ENCODE measurements around the gene TRABD2B. TPM values are rescaled to one million over a fixed set of nuclear protein-coding genes. Genes with fewer than 3 reads are reported as not detected.

TRABD2B gene
- total RNA-seq, 2 donors from 2014 or later = 1.1 to 2.1 TPM

DNA sequence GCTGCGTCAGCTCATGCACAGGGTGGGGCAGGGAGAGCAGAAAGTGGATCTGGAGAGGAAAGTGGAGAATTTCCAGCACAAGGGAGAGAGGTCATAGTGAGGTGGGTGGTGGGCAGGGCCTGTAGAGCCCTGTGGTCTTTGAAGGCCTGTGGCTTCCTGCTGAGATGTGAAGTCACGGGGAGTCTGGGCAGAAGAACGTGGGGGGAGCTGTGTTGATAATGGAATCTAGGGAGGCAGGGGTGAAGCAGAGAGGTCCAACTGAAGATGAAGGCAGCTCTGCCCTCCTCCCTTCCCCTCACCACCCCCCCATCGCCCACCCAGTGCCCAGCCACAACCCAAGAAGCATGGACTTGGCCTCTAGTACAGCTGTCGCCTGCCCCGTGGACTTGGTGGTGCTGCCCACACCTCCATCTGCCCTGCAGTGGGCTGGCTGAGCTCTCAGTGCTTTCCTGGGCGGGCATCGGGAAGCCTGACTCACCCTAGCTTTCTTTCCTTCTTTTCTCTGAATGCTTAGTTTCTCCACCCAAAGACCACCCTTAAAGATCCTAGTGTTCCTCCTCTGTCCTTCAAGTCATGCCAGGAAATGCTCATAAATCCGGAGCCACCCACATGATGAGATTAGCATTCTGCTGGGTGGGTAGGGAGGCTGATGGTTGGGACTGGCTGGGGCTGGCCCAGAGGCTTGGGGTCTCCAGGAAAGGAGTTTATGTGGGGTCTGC lies 186.1 kb downstream of the TRABD2B start:
- Histone ChIP-seq H3K27me3 (replicated peaks; ENCODE audit: insufficient read depth) (no peaks in the 10 kb centered on the region), H3K27ac (no peak overlapping the region), H3K4me1 (replicated peaks) (no peaks in the 10 kb centered on the region), H3K9me3 (no peaks in the 10 kb centered on the region), H3K4me3 (no peak overlapping the region), H3K36me3 (no peaks in the 10 kb centered on the region)
- intact Hi-C loops (cut with DNase I) = no loop called here
- WGBS = 71% methylated on average over 9 of the region's 9 CpGs
- TF ChIP-seq POLR2AphosphoS5 (IDR thresholded peaks at IDR 0.05) = no peak
- no peak for DNase-seq (ENCODE audit: low spot score)

DNA sequence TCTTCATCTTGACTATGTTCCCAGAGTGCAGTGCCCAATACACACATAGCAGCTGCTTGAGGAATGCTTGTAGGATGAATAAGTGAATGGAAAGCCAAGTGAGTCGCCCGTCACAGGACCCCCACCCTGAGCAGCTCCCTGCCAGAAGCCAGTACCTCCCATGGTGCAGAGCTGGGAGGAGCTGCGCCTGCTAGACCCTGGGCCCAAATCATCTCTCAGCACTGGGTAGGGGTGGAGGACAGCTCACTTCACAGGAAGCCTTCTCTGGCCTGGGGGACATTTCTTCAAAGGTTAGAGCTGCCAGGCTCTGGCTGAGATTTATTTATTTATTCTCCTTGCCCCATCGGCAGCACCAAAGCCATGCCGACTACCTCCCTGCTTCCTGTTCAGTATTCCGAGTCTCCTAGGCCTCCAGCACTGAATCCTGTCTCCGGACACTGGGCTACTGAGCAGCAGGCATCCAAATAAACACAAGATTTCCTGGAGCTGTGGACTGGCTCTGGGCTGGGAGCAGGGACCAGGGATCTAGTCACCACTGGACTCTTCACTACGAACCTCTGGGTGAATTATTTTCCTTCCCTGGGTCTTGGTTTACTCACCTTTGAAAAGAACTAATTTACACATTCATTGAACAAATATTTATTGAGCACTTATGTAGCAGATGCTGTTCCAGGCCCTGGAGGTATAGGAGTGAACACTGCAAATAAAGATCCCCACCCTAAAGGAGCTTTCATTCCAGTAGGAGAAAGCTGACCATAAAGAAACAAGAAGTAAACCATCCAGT lies 187.7 kb downstream of the TRABD2B start:
- no peak overlapping the region for H3K27ac ChIP-seq
- no peak overlapping the region for H3K4me3 ChIP-seq
- DNase-seq (ENCODE audit: low spot score) = no peak
- intact Hi-C loops (cut with DNase I) = no loop called here
- H3K36me3 ChIP-seq = no peaks in the 10 kb centered on the region
- no peak for TF ChIP-seq POLR2AphosphoS5 (IDR thresholded peaks at IDR 0.05)
- no peak for TF ChIP-seq POLR2A (IDR thresholded peaks at IDR 0.05)
- TF ChIP-seq, protein P1, sequence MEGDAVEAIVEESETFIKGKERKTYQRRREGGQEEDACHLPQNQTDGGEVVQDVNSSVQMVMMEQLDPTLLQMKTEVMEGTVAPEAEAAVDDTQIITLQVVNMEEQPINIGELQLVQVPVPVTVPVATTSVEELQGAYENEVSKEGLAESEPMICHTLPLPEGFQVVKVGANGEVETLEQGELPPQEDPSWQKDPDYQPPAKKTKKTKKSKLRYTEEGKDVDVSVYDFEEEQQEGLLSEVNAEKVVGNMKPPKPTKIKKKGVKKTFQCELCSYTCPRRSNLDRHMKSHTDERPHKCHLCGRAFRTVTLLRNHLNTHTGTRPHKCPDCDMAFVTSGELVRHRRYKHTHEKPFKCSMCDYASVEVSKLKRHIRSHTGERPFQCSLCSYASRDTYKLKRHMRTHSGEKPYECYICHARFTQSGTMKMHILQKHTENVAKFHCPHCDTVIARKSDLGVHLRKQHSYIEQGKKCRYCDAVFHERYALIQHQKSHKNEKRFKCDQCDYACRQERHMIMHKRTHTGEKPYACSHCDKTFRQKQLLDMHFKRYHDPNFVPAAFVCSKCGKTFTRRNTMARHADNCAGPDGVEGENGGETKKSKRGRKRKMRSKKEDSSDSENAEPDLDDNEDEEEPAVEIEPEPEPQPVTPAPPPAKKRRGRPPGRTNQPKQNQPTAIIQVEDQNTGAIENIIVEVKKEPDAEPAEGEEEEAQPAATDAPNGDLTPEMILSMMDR (IDR thresholded peaks at IDR 0.05) = no peak
- H3K9me3 ChIP-seq = no peaks in the 10 kb centered on the region
- 36% methylated on average over 8 of the region's 8 CpGs for WGBS
- H3K27me3 ChIP-seq (replicated peaks; ENCODE audit: insufficient read depth) = no peaks in the 10 kb centered on the region
- H3K4me1 ChIP-seq (replicated peaks) = no peaks in the 10 kb centered on the region

DNA sequence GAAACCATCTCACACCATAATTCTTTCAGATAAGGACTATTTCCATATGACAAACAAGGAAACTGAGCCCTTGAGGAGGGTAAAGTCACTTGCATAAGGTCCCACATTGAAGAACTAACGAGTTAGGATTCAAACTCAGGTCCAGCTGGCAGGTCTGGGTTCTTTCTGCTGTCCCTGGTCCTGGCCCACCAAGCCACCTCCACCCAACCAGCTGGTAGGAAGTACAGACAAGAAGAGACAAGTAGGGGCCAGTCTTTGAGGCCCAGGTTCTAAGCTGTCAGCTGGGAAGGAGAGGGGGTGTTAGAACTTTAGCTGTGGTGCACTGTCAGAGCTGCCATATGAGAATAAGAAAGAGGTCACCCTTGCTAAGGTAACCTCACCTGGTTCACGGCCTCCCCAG lies 188.6 kb downstream of the TRABD2B start:
- TF ChIP-seq POLR2AphosphoS5 (IDR thresholded peaks at IDR 0.05) = no peak
- TF ChIP-seq, protein P1 (IDR thresholded peaks at IDR 0.05) = no peak
- no peak for TF ChIP-seq POLR2A (IDR thresholded peaks at IDR 0.05)
- H3K27me3 ChIP-seq (replicated peaks; ENCODE audit: insufficient read depth) = no peaks in the 10 kb centered on the region
- no peaks in the 10 kb centered on the region for H3K4me1 ChIP-seq (replicated peaks)
- no peaks in the 10 kb centered on the region for H3K36me3 ChIP-seq
- no peak overlapping the region for H3K4me3 ChIP-seq
- no peak overlapping the region for H3K27ac ChIP-seq
- 78% methylated on average over 2 of the region's 2 CpGs for WGBS
- intact Hi-C loops (cut with DNase I) = no loop called here
- DNase-seq (ENCODE audit: low spot score) = no peak
- H3K9me3 ChIP-seq = no peaks in the 10 kb centered on the region

DNA sequence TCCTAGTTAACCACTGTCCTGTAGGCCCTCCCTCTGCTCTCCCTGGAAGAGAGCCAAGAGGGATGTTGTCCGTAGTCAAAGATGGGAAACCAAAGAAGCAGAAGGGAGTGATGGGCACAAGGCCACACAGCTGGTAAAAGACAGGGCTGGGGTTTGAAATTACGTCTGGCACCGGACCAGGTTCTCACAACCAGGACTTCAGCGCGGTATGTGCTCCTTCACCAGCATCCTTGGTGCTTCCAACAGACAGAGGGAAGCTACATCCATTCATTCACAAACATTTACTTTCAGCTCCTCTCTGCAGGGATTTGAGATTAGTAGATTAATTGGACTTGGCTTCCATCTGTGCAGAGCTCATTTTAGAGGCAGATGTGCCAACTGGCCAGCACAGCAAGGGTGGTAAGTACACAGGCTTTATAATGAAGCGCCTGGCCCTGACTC lies 191.2 kb downstream of the TRABD2B start:
- Histone ChIP-seq H3K36me3 (no peaks in the 10 kb centered on the region), H3K9me3 (no peaks in the 10 kb centered on the region), H3K27ac (no peak overlapping the region), H3K4me1 (replicated peaks) (no peaks in the 10 kb centered on the region), H3K4me3 (no peak overlapping the region), H3K27me3 (replicated peaks; ENCODE audit: insufficient read depth) (no peaks in the 10 kb centered on the region)
- TF ChIP-seq, protein P1 (IDR thresholded peaks at IDR 0.05) = no peak
- TF ChIP-seq POLR2A (IDR thresholded peaks at IDR 0.05) = no peak
- no peak for TF ChIP-seq POLR2AphosphoS5 (IDR thresholded peaks at IDR 0.05)
- 16% methylated on average over 6 of the region's 6 CpGs for WGBS
- intact Hi-C loops (cut with DNase I) = no loop called here
- no peak for DNase-seq (ENCODE audit: low spot score)

DNA sequence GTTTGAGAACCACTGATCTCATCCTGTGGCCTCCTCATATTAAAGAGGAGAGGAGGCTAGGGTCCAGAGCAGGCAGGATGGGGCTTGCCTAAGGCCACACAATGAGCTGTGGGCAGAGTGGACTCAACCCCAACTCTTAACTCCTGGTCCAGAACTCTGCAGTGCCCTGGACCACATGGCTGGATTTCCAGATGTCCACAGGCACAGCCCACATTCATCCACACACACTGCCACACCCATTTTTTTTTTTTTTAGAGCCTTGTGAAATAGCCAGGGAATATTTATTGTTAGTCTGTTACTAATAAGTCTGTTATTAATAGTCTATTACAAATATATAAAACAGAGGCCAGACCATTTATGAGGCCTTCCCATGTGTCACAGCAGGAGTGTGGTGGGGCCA lies 192.2 kb downstream of the TRABD2B start:
- no peaks in the 10 kb centered on the region for H3K27me3 ChIP-seq (replicated peaks; ENCODE audit: insufficient read depth)
- no peaks in the 10 kb centered on the region for H3K9me3 ChIP-seq
- no peak overlapping the region for H3K27ac ChIP-seq
- intact Hi-C loops (cut with DNase I) = no loop called here
- TF ChIP-seq, protein P1 (IDR thresholded peaks at IDR 0.05) = no peak
- TF ChIP-seq POLR2A (IDR thresholded peaks at IDR 0.05) = no peak
- TF ChIP-seq POLR2AphosphoS5 (IDR thresholded peaks at IDR 0.05) = no peak
- H3K4me1 ChIP-seq (replicated peaks) = no peaks in the 10 kb centered on the region
- no peaks in the 10 kb centered on the region for H3K36me3 ChIP-seq
- no peak overlapping the region for H3K4me3 ChIP-seq
- DNase-seq (ENCODE audit: low spot score) = no peak

All from prostate gland (tissue), 2 donors.